ENCODE data around the gene SLC9A3. TPM values are rescaled to one million over a fixed set of nuclear protein-coding genes. Genes with fewer than 3 reads are reported as not detected.

SLC9A3 gene
- total RNA-seq, 4 donors from 2014 or later = 4.8 to 701 (median 183) TPM

GRCh38 chr5:522116-522515, 2.1 kb downstream of the SLC9A3 start:
- intact Hi-C loops (cut with DNase I; ENCODE audit: low total_unique reads) (no loop called here), in situ Hi-C loops (cut with MboI; ENCODE audit: low pct_ligation_motif_present in 1 of 4, low pct_unique_long_range_greater_than_20kb in 1 of 4, low sequenced_read_pairs in 3 of 4) (no loop called here)
- no peak for TF ChIP-seq EP300 (IDR thresholded peaks at IDR 0.05; ENCODE audit: low read depth)
- no peak for TF ChIP-seq POLR2AphosphoS5 (IDR thresholded peaks at IDR 0.05)
- TF ChIP-seq CTCF (IDR thresholded peaks at IDR 0.05) = no peak
- TF ChIP-seq POLR2A (IDR thresholded peaks at IDR 0.05) = no peak
- WGBS, 2 donors (ENCODE audit: low coverage in 1 of 2) = 50 to 57% methylated on average over 1 to 16 of the region's 16 CpGs
- Histone ChIP-seq H3K27me3 (peaks cover 83% of the 10 kb centered on the region), H3K36me3 (no peaks in the 10 kb centered on the region), H3K27ac (no peak overlapping the region), H3K4me3 (no peak overlapping the region), H3K4me1 (peaks cover 5 to 27% (median 23%) of the 10 kb centered on the region in 4 donors), H3K9me3 (no peaks in the 10 kb centered on the region)
- DNase-seq = no peak

- TF ChIP-seq EP300 (IDR thresholded peaks at IDR 0.05; ENCODE audit: low read depth) = no peak
- TF ChIP-seq POLR2AphosphoS5 (IDR thresholded peaks at IDR 0.05) = no peak
- no peak for TF ChIP-seq POLR2A (IDR thresholded peaks at IDR 0.05)
- TF ChIP-seq CTCF (IDR thresholded peaks at IDR 0.05) = no peak
- 46 to 81% methylated on average over 4 to 9 of the region's 9 CpGs for WGBS, 2 donors (ENCODE audit: low coverage in 1 of 2)
- Histone ChIP-seq H3K9me3 (no peaks in the 10 kb centered on the region), H3K27ac (no peak overlapping the region), H3K4me3 (no peak overlapping the region), H3K4me1 (peaks cover 5 to 27% (median 23%) of the 10 kb centered on the region in 4 donors), H3K27me3 (peaks cover 78% of the 10 kb centered on the region), H3K36me3 (no peaks in the 10 kb centered on the region)
- intact Hi-C loops (cut with DNase I; ENCODE audit: low total_unique reads) = no loop called here
- in situ Hi-C loops (cut with MboI; ENCODE audit: low pct_ligation_motif_present in 1 of 4, low pct_unique_long_range_greater_than_20kb in 1 of 4, low sequenced_read_pairs in 3 of 4) = no loop called here
- no peak for DNase-seq
Measured at GRCh38 chr5:521680-522079, 2.6 kb downstream of the SLC9A3 start.

- in situ Hi-C loops (cut with MboI; ENCODE audit: low pct_ligation_motif_present in 1 of 4, low pct_unique_long_range_greater_than_20kb in 1 of 4, low sequenced_read_pairs in 3 of 4) = no loop called here
- TF ChIP-seq POLR2AphosphoS5 (IDR thresholded peaks at IDR 0.05) = no peak
- TF ChIP-seq CTCF (IDR thresholded peaks at IDR 0.05) = no peak
- TF ChIP-seq POLR2A (IDR thresholded peaks at IDR 0.05) = no peak
- no peak for TF ChIP-seq EP300 (IDR thresholded peaks at IDR 0.05; ENCODE audit: low read depth)
- H3K4me1 ChIP-seq = peaks cover 5 to 27% (median 23%) of the 10 kb centered on the region in 4 donors
Measured at GRCh38 chr5:520850-521226, 3.4 kb downstream of the SLC9A3 start.

GRCh38 chr5:520196-520849, 3.9 kb downstream of the SLC9A3 start:
- Histone ChIP-seq H3K4me1 (peaks cover 5 to 28% (median 23%) of the 10 kb centered on the region in 4 donors), H3K36me3 (no peaks in the 10 kb centered on the region), H3K4me3 (no peak overlapping the region), H3K9me3 (no peaks in the 10 kb centered on the region), H3K27ac (no peak overlapping the region), H3K27me3 (peaks cover 67% of the 10 kb centered on the region)
- no peak for DNase-seq
- intact Hi-C loops (cut with DNase I; ENCODE audit: low total_unique reads) (no loop called here), in situ Hi-C loops (cut with MboI; ENCODE audit: low pct_ligation_motif_present in 1 of 4, low pct_unique_long_range_greater_than_20kb in 1 of 4, low sequenced_read_pairs in 3 of 4) (no loop called here)
- WGBS, 2 donors (ENCODE audit: low coverage in 1 of 2) = 74 to 79% methylated on average over 6 to 20 of the region's 20 CpGs
- TF ChIP-seq EP300 (IDR thresholded peaks at IDR 0.05; ENCODE audit: low read depth) (no peak), POLR2A (IDR thresholded peaks at IDR 0.05) (no peak), POLR2AphosphoS5 (IDR thresholded peaks at IDR 0.05) (no peak), CTCF (IDR thresholded peaks at IDR 0.05) (no peak)

More at GRCh38 chr5:520850-521226, 3.4 kb downstream of the SLC9A3 start:
- Histone ChIP-seq H3K27me3 (peaks cover 73% of the 10 kb centered on the region), H3K27ac (no peak overlapping the region), H3K4me3 (no peak overlapping the region), H3K9me3 (no peaks in the 10 kb centered on the region), H3K36me3 (no peaks in the 10 kb centered on the region)
- 74% methylated on average over 9 of the region's 9 CpGs; no CpG with 5 or more reads in 1 of the 2 donors for WGBS, 2 donors (ENCODE audit: low coverage in 1 of 2)
- intact Hi-C loops (cut with DNase I; ENCODE audit: low total_unique reads) = no loop called here
- DNase-seq = no peak

All from transverse colon (tissue), 4 donors.